A673 (cell line): ENCODE measurements around the gene C1orf141. TPM values are rescaled to one million over a fixed set of nuclear protein-coding genes. Genes with fewer than 3 reads are reported as not detected.
A peak's percentile ranks its signal among the peaks of the same experiment; 100 is the strongest.

Source experiments
- BruUV-seq: library from RNA; stranded (reverse); fragments of 400-500 nt; replicated peaks from 2 replicates; lab custom pipeline; 2021; lab: Mats Ljungman, UMichigan
- CTCF ChIA-PET: fragments of 300-600 bp; sonication (Branson Sonifier 250); formaldehyde crosslinking; loops from one replicate; lab custom pipeline; 2022; ENCODE audit warnings: antibody characterized with exemption; lab: Charles Lee
- POLR2A ChIA-PET: fragments of 300-600 bp; sonication (Branson Sonifier 250); formaldehyde crosslinking; loops from one replicate; lab custom pipeline; 2022; ENCODE audit warnings: antibody characterized with exemption; ENCODE audit not compliant: low non-redundant PET; lab: Charles Lee
- DNase-seq: peaks from one replicate; pipeline ENCODE4 v3.0.0-alpha.2; 2015; ENCODE audit warnings: low spot score
- H3K27ac ChIP-seq: fragments of 200-600 bp; sonication (generic); 2 replicates; pipeline ENCODE4 v1.5.1; 2016; ENCODE audit warnings: mixed run types, low read depth, mild to moderate bottlenecking, mixed read lengths, antibody characterized with exemption, low read length; ENCODE audit not compliant: poor library complexity, severe bottlenecking
- H3K27me3 ChIP-seq: fragments of 200-600 bp; sonication (generic); replicated peaks from 2 replicates; pipeline ENCODE4 v1.6.1; 2017; ENCODE audit warnings: mixed run types, low read depth, mild to moderate bottlenecking, mixed read lengths, antibody characterized with exemption, low read length; ENCODE audit not compliant: insufficient read depth, poor library complexity
- H3K36me3 ChIP-seq: fragments of 200-600 bp; sonication (generic); 2 replicates; pipeline ENCODE4 v1.6.1; 2016; ENCODE audit warnings: mixed run types, mild to moderate bottlenecking, mixed read lengths, antibody characterized with exemption, low read length; ENCODE audit not compliant: insufficient read depth, poor library complexity, severe bottlenecking
- H3K4me1 ChIP-seq: fragments of 200-600 bp; sonication (generic); 2 replicates; pipeline ENCODE4 v1.6.1; 2017; ENCODE audit warnings: mixed run types, mild to moderate bottlenecking, mixed read lengths, antibody characterized with exemption, low read length; ENCODE audit not compliant: insufficient read depth, poor library complexity, severe bottlenecking
- H3K4me3 ChIP-seq: fragments of 200-600 bp; sonication (generic); 2 replicates; pipeline ENCODE4 v1.5.1; 2016; ENCODE audit warnings: low read depth, mixed run types, mild to moderate bottlenecking, mixed read lengths, low read length; ENCODE audit not compliant: poor library complexity, severe bottlenecking
- H3K9me3 ChIP-seq: fragments of 200-600 bp; sonication (generic); 2 replicates; pipeline ENCODE4 v1.6.1; 2016; ENCODE audit warnings: mixed run types, low read depth, mild to moderate bottlenecking, mixed read lengths, antibody characterized with exemption, low read length; ENCODE audit not compliant: poor library complexity, severe bottlenecking
- CTCF ChIP-seq: fragments of 300-800, 200-600 bp; sonication (generic); conservative IDR thresholded peaks from 2 replicates; pipeline ENCODE4 v1.5.1; 2017; ENCODE audit warnings: low read depth, mild to moderate bottlenecking, antibody characterized with exemption, low read length, moderate library complexity, mixed read lengths
- EZH2 ChIP-seq: fragments of 200-600 bp; sonication (generic); IDR thresholded peaks from 2 replicates; pipeline ENCODE4 v1.6.1; 2017; ENCODE audit warnings: borderline replicate concordance, low read depth, mild to moderate bottlenecking, mixed read lengths, antibody characterized with exemption, low read length; ENCODE audit not compliant: poor library complexity, severe bottlenecking
- intact Hi-C: fragments of 100-400 bp; cut with micrococcal nuclease; formaldehyde crosslinking; loops from one replicate; pipeline ENCODE4 v1.10.0; 2022; ENCODE audit not compliant: unreplicated experiment
- total RNA-seq: library from RNA; stranded (reverse); gene quantifications from 2 replicates; pipeline ENCODE4 v1.2.3, GENCODE V29; 2021

Gene C1orf141
- total RNA-seq, 1 experiment from 2014 or later = not detected

DNA sequence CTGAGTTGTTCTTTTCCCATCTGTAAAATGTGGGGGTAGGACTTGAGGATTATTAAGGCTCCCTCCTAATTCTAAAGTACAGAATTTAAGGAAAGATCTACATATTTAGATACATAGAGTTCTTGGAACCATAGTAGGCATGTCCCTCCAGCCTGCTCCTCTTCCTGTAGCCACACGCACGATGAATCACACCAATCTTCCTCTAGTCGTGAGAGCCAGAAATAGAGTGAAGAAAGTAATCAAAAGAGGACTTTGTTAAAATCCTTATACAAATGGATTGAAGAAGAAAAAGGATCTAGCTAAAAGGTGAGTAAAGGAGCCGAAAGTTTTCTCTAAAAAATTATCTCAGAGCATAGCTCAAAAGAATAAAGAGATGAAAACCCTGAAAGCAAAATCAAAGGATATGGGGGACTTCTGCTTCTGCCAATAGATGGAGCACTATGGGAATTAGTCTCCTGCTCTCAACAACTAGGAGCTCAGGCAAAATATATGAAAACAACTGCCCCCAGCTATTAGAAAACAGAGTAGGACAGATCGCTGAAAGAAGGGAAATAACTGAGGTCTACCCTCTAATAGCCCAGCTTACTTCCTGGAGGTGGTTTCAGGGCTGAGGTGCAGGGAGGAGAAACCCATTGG, 8.5 kb downstream of the C1orf141 start:
- ChIA-PET POLR2A (no interaction called here), CTCF (no interaction called here)
- H3K9me3 ChIP-seq = no peaks in the 10 kb centered on the region
- H3K4me3 ChIP-seq = no peak overlapping the region
- H3K4me1 ChIP-seq = no peaks in the 10 kb centered on the region
- no peak overlapping the region for H3K27ac ChIP-seq
- intact Hi-C loops = no loop called here
- no peak for DNase-seq
- no TSS peak for BruUV-seq
- no peaks in the 10 kb centered on the region for H3K27me3 ChIP-seq
- 0 out of 2 replicates have a peak, but pooled peaks have one; percentile 14 for TF ChIP-seq CTCF
- no peak for TF ChIP-seq EZH2
- no peaks in the 10 kb centered on the region for H3K36me3 ChIP-seq

- intact Hi-C loops = no loop called here
- TF ChIP-seq EZH2 (no peak), CTCF (no peak)
- BruUV-seq = no TSS peak
- Histone ChIP-seq H3K27me3 (no peaks in the 10 kb centered on the region), H3K9me3 (no peaks in the 10 kb centered on the region), H3K36me3 (no peaks in the 10 kb centered on the region), H3K4me3 (no peak overlapping the region), H3K27ac (no peak overlapping the region), H3K4me1 (no peaks in the 10 kb centered on the region)
- DNase-seq = no peak
- CTCF ChIA-PET = no interaction called here
- POLR2A ChIA-PET = no interaction called here
Observed at GRCh38 chr1:67124455-67124854, 10.3 kb downstream of the C1orf141 start.

- CTCF ChIA-PET = no interaction called here
- no peaks in the 10 kb centered on the region for H3K9me3 ChIP-seq
- DNase-seq = no peak
- no peak for TF ChIP-seq CTCF
- no peak for TF ChIP-seq EZH2
- H3K4me3 ChIP-seq = no peak overlapping the region
- no peak overlapping the region for H3K27ac ChIP-seq
- intact Hi-C loops = no loop called here
- H3K27me3 ChIP-seq = no peaks in the 10 kb centered on the region
- no TSS peak for BruUV-seq
- H3K36me3 ChIP-seq = no peaks in the 10 kb centered on the region
- H3K4me1 ChIP-seq = no peaks in the 10 kb centered on the region
- POLR2A ChIA-PET = interaction anchor here (0.6 kb wide), 1 partner anchor 447 kb away, joined by 3 read pairs; no protein-coding TSS in a partner anchor
Observed at GRCh38 chr1:67120855-67121619, 13.7 kb downstream of the C1orf141 start.
